ENCODE results near the gene GPSM1. TPM values are rescaled to one million over a fixed set of nuclear protein-coding genes. Genes with fewer than 3 reads are reported as not detected.

The GPSM1 gene
- total RNA-seq, 1 experiment from 2014 or later = 26.9 TPM

GRCh38 chr9:136379891-136380290, 52.6 kb downstream of the GPSM1 start:
- no peak overlapping the region for H3K4me2 ChIP-seq (ENCODE audit: low read length)
- no peak overlapping the region for H3K9ac ChIP-seq (ENCODE audit: low read length)
- no peaks in the 10 kb centered on the region for H3F3A ChIP-seq (ENCODE audit: low read length, unreplicated experiment)
- CTCF ChIA-PET = no interaction called here
- no peaks in the 10 kb centered on the region for H3K9me3 ChIP-seq (ENCODE audit: low read length)
- H3K9me2 ChIP-seq (replicated peaks; ENCODE audit: low read length) = no peaks in the 10 kb centered on the region
- POLR2A ChIA-PET (ENCODE audit: unreplicated experiment) = interaction anchor here (0.5 kb wide), 1 partner anchor 104 kb away, joined by 3 read pairs; no protein-coding TSS in a partner anchor
- no peaks in the 10 kb centered on the region for H4K20me1 ChIP-seq (ENCODE audit: low read length)
- no peaks in the 10 kb centered on the region for H3K27me3 ChIP-seq (ENCODE audit: low read length)
- DNase-seq = no peak
- no peaks in the 10 kb centered on the region for H3K36me3 ChIP-seq (ENCODE audit: low read depth, low read length)
- no TSS peak for BruUV-seq (replicated peaks)
- H3K4me3 ChIP-seq (ENCODE audit: low read length) = no peak overlapping the region
- H3K79me2 ChIP-seq (ENCODE audit: low read length) = no peaks in the 10 kb centered on the region
- no peak for ATAC-seq
- no peaks in the 10 kb centered on the region for H3K4me1 ChIP-seq (ENCODE audit: insufficient read depth, low read length)
- TF ChIP-seq EZH2phosphoT487 (IDR thresholded peaks at IDR 0.05; ENCODE audit: borderline replicate concordance, low read length) = no peak
- intact Hi-C loops (cut with micrococcal nuclease) = no loop called here
- no peak overlapping the region for H2AFZ ChIP-seq (ENCODE audit: low read length)
- no peak overlapping the region for H3K27ac ChIP-seq (ENCODE audit: low read length)

GRCh38 chr9:136380381-136380780, 53.0 kb downstream of the GPSM1 start:
- Histone ChIP-seq H3K9me3 (ENCODE audit: low read length) (no peaks in the 10 kb centered on the region), H3K36me3 (ENCODE audit: low read depth, low read length) (no peaks in the 10 kb centered on the region), H3K4me2 (ENCODE audit: low read length) (no peak overlapping the region), H3K9ac (ENCODE audit: low read length) (no peak overlapping the region), H4K20me1 (ENCODE audit: low read length) (no peaks in the 10 kb centered on the region), H2AFZ (ENCODE audit: low read length) (no peak overlapping the region), H3K27ac (ENCODE audit: low read length) (no peak overlapping the region), H3F3A (ENCODE audit: low read length, unreplicated experiment) (no peaks in the 10 kb centered on the region), H3K4me3 (ENCODE audit: low read length) (no peak overlapping the region), H3K9me2 (replicated peaks; ENCODE audit: low read length) (no peaks in the 10 kb centered on the region), H3K79me2 (ENCODE audit: low read length) (no peaks in the 10 kb centered on the region), H3K27me3 (ENCODE audit: low read length) (no peaks in the 10 kb centered on the region), H3K4me1 (ENCODE audit: insufficient read depth, low read length) (no peaks in the 10 kb centered on the region)
- no TSS peak for BruUV-seq (replicated peaks)
- POLR2A ChIA-PET (ENCODE audit: unreplicated experiment) = no interaction called here
- ATAC-seq (no peak), DNase-seq (no peak)
- TF ChIP-seq CTCF (conservative IDR thresholded peaks at IDR 0.05; ENCODE audit: low read depth, low read length) = no peak
- no peak for TF ChIP-seq EZH2 (IDR thresholded peaks at IDR 0.05; ENCODE audit: low read length, unreplicated experiment)
- TF ChIP-seq EZH2phosphoT487 (IDR thresholded peaks at IDR 0.05; ENCODE audit: borderline replicate concordance, low read length) = no peak
- intact Hi-C loops (cut with micrococcal nuclease) = no loop called here
- CTCF ChIA-PET = no interaction called here

GRCh38 chr9:136381311-136381710, 54.0 kb downstream of the GPSM1 start:
- Histone ChIP-seq H3K79me2 (ENCODE audit: low read length) (no peaks in the 10 kb centered on the region), H3K36me3 (ENCODE audit: low read depth, low read length) (peaks cover 5% of the 10 kb centered on the region; the same call in 1 of the 2 replicates), H3K4me1 (ENCODE audit: insufficient read depth, low read length) (no peaks in the 10 kb centered on the region), H3K9me3 (ENCODE audit: low read length) (no peaks in the 10 kb centered on the region), H3K4me2 (ENCODE audit: low read length) (no peak overlapping the region), H4K20me1 (ENCODE audit: low read length) (no peaks in the 10 kb centered on the region), H3F3A (ENCODE audit: low read length, unreplicated experiment) (no peaks in the 10 kb centered on the region), H3K9ac (ENCODE audit: low read length) (no peak overlapping the region), H3K4me3 (ENCODE audit: low read length) (no peak overlapping the region), H2AFZ (ENCODE audit: low read length) (no peak overlapping the region), H3K27ac (ENCODE audit: low read length) (no peak overlapping the region), H3K9me2 (replicated peaks; ENCODE audit: low read length) (no peaks in the 10 kb centered on the region), H3K27me3 (ENCODE audit: low read length) (no peaks in the 10 kb centered on the region)
- intact Hi-C loops (cut with micrococcal nuclease) = no loop called here
- TF ChIP-seq CTCF (conservative IDR thresholded peaks at IDR 0.05; ENCODE audit: low read depth, low read length) (no peak), EZH2 (IDR thresholded peaks at IDR 0.05; ENCODE audit: low read length, unreplicated experiment) (no peak), EZH2phosphoT487 (IDR thresholded peaks at IDR 0.05; ENCODE audit: borderline replicate concordance, low read length) (no peak)
- POLR2A ChIA-PET (ENCODE audit: unreplicated experiment) = no interaction called here
- DNase-seq (no peak), ATAC-seq (no peak)
- CTCF ChIA-PET = no interaction called here
- no TSS peak for BruUV-seq (replicated peaks)

All from PC-3 (cell line).